GM20431 (cell line): ENCODE results near the gene SLC52A1.

ENCODE experiments used
- in situ Hi-C: fragments of 300-500 bp; cut with MseI, MboI; formaldehyde crosslinking; loops from one replicate; pipeline ENCODE4 v1.15.0; 2020; ENCODE audit warnings: low sequenced_read_pairs; ENCODE audit not compliant: unreplicated experiment

Gene SLC52A1

GRCh38 chr17:4997302-4998026, 37.8 kb downstream of the SLC52A1 start, which contains the start of the genes INCA1 and KIF1C:
INCA1 (minus strand) TSS chr17:4997522; CDS start chr17:4994437, 3,085 bp downstream.
KIF1C (plus strand) TSS chr17:4997950; CDS start chr17:5000247, 2,297 bp downstream.
- in situ Hi-C loops = no loop called here

- in situ Hi-C loops = no loop called here
Measured at GRCh38 chr17:4994081-4994595, 41.1 kb downstream of the SLC52A1 start.

GRCh38 chr17:4987767-4988567, 47.3 kb downstream of the SLC52A1 start:
- in situ Hi-C loops = no loop called here

GRCh38 chr17:4986951-4987766, 48.1 kb downstream of the SLC52A1 start, which contains the start of gene CAMTA2:
CAMTA2 (minus strand) TSS chr17:4987675; CDS start chr17:4986222, 1,453 bp downstream.
- in situ Hi-C loops = no loop called here

- in situ Hi-C loops = no loop called here
Measured at GRCh38 chr17:4986403-4986802, 48.8 kb downstream of the SLC52A1 start.
